GM13976 (cell line): Measurements from ENCODE around the gene ATN1.

ENCODE experiments used
- DNase-seq: peaks from one replicate; pipeline ENCODE4 v3.0.0; 2012; ENCODE audit warnings: low spot score
- in situ Hi-C: fragments of 300-500 bp; cut with MboI; formaldehyde crosslinking; loops from one replicate; pipeline ENCODE4 v1.12.0; 2022; ENCODE audit warnings: low sequenced_read_pairs, mixed read lengths, inconsistent platforms; ENCODE audit not compliant: unreplicated experiment
- TF ChIP-seq, protein P1 (sequence below): IDR thresholded peaks from 2 replicates; pipeline ENCODE4 v1.5.1; 2012; ENCODE audit warnings: borderline replicate concordance, mild to moderate bottlenecking; ENCODE audit not compliant: insufficient read depth; ENCODE audit errors: extremely low read depth, missing control alignments, control extremely low read depth

The ATN1 gene

GRCh38 chr12:6978611-6979011 lies 50.9 kb downstream of the ATN1 start:
- TF ChIP-seq, protein P1, sequence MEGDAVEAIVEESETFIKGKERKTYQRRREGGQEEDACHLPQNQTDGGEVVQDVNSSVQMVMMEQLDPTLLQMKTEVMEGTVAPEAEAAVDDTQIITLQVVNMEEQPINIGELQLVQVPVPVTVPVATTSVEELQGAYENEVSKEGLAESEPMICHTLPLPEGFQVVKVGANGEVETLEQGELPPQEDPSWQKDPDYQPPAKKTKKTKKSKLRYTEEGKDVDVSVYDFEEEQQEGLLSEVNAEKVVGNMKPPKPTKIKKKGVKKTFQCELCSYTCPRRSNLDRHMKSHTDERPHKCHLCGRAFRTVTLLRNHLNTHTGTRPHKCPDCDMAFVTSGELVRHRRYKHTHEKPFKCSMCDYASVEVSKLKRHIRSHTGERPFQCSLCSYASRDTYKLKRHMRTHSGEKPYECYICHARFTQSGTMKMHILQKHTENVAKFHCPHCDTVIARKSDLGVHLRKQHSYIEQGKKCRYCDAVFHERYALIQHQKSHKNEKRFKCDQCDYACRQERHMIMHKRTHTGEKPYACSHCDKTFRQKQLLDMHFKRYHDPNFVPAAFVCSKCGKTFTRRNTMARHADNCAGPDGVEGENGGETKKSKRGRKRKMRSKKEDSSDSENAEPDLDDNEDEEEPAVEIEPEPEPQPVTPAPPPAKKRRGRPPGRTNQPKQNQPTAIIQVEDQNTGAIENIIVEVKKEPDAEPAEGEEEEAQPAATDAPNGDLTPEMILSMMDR = no peak
- in situ Hi-C loops = no loop called here

GRCh38 chr12:6979021-6979420 lies 51.3 kb downstream of the ATN1 start:
- TF ChIP-seq, protein P1 = no peak
- no peak for DNase-seq
- in situ Hi-C loops = no loop called here

More at GRCh38 chr12:6978611-6979011, 50.9 kb downstream of the ATN1 start:
- no peak for DNase-seq

GRCh38 chr12:6979453-6979852 lies 51.7 kb downstream of the ATN1 start:
- no peak for DNase-seq
- in situ Hi-C loops = no loop called here
- TF ChIP-seq, protein P1 = no peak

DNA sequence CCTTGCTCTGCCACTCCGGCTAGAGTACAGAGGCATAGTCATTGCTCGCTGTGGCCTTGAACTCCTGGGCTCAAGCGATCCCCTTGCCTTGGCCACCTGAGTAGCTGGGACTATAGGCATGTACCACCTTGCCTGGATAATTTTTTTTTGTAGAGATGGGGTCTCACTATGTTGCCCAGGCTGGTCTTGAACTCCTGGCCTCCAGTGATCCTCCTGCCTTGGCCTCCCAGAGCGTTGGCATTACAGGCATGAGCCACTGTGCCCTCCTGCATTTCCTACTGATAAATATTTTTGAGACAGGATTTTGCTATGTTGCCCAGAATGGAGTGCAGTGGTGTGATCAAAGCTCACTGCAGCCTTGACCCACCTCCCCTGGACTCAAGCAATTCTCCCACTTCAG lies 52.3 kb downstream of the ATN1 start:
- no peak for DNase-seq
- in situ Hi-C loops = no loop called here
- TF ChIP-seq, protein P1 = no peak

DNA sequence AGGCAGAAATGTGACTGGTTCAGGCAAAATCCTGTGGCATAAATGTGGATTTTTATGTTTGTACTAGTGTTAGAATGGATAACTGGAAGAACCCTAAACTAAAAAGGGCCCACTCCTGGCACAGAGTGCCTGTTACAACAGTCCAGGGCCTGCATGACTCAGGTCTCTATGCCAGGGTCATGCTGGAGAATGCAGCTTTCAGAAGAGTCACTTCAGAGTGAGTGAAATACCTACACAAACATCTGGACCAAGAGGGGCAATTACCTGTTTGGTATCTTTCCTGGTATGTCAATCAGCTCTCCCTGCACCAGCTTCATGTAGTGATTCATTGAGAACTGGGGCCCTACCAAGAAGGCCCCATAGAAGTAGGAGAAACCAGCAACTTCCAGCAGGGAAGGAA lies 53.0 kb downstream of the ATN1 start:
- TF ChIP-seq, protein P1 = no peak
- in situ Hi-C loops = no loop called here
- DNase-seq = no peak

DNA sequence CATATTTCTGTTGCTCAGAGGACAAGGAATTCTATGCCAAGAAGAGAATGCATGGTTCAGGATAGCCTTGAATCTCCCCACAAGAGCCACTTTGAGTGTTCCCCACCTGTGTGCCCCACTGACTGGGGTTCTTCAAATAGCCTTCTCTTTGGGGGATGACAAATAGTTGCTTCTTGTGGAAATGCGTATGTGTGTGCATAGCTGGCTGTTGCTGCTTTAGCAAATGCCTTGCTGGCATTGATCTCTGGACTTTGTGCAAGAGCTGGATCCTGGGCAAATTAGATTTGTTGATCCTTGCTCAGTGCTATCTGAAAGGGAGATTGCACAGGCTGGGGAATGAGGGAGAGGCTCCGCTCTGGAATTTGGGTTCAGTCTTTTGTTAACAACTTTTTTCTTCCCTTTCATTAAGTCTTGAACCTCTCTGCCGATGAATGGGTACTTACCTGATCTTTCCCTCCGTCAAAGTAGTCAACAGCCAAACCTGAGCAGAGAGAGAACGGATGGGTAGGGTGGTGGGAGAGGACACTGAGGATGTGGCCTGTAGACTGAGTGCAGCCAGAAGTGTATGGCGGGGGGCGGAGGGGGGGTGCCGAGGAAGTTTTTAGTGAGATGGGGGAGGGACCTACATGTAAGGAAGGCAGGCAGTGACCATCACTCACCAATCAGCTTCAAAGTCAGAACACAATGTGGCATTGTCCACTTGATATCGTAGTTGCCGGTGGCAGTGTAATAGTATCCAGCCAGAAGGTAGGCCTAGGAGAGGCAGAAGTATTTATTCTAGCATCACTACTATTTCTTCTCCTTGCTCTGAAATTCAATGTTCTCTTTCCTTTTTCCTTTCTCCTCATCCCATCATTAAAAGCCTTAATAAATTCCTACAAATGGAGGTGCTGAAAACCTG lies 53.6 kb downstream of the ATN1 start:
- TF ChIP-seq, protein P1 = no peak
- in situ Hi-C loops = no loop called here
- DNase-seq = no peak

GRCh38 chr12:6982532-6982931 lies 54.8 kb downstream of the ATN1 start:
- DNase-seq = no peak
- TF ChIP-seq, protein P1 = no peak
- in situ Hi-C loops = no loop called here
